ENCODE results near the gene ZDHHC9.
A peak's percentile ranks its signal among the peaks of the same experiment; 100 is the strongest.

Gene ZDHHC9

GRCh38 chrX:129786210-129786651 is 57.5 kb downstream of the ZDHHC9 start:
- no peak for DNase-seq (ENCODE audit: low read depth, low spot score)

GRCh38 chrX:129785160-129785947 is 58.3 kb downstream of the ZDHHC9 start:
- DNase-seq (ENCODE audit: low read depth, low spot score), result no peak

- no peak for DNase-seq (ENCODE audit: low read depth, low spot score)
Measured at GRCh38 chrX:129784371-129784770, 59.3 kb downstream of the ZDHHC9 start.

- no peak for DNase-seq (ENCODE audit: low read depth, low spot score)
Measured at GRCh38 chrX:129783291-129783713, 60.4 kb downstream of the ZDHHC9 start.

GRCh38 chrX:129782706-129783105 is 61.0 kb downstream of the ZDHHC9 start:
- no peak for DNase-seq (ENCODE audit: low read depth, low spot score)

GRCh38 chrX:129781680-129782495 is 61.8 kb downstream of the ZDHHC9 start:
- no peak for DNase-seq (ENCODE audit: low read depth, low spot score)

GRCh38 chrX:129781134-129781672 is 62.5 kb downstream of the ZDHHC9 start:
- DNase-seq (ENCODE audit: low read depth, low spot score), result peak; percentile 61

GRCh38 chrX:129780441-129781105 is 63.1 kb downstream of the ZDHHC9 start:
- no peak for DNase-seq (ENCODE audit: low read depth, low spot score)

GRCh38 chrX:129779747-129780146 is 63.9 kb downstream of the ZDHHC9 start, which contains the start of gene SASH3:
Gene SASH3 (plus strand): TSS chrX:129779949. CDS start chrX:129780098, 149 bp downstream.
- no peak for DNase-seq (ENCODE audit: low read depth, low spot score)

- no peak for DNase-seq (ENCODE audit: low read depth, low spot score)
Measured at GRCh38 chrX:129779086-129779672, 64.5 kb downstream of the ZDHHC9 start.

- DNase-seq (ENCODE audit: low read depth, low spot score), result peak; percentile 40
Measured at GRCh38 chrX:129777218-129778030, 66.3 kb downstream of the ZDHHC9 start.

- DNase-seq (ENCODE audit: low read depth, low spot score), result no peak
Measured at GRCh38 chrX:129773649-129774458, 69.8 kb downstream of the ZDHHC9 start.

- DNase-seq (ENCODE audit: low read depth, low spot score), result no peak
Measured at GRCh38 chrX:129772796-129773431, 70.8 kb downstream of the ZDHHC9 start.

- DNase-seq (ENCODE audit: low read depth, low spot score), result no peak
Measured at GRCh38 chrX:129771266-129771995, 72.3 kb downstream of the ZDHHC9 start.

GRCh38 chrX:129769467-129770154 is 74.1 kb downstream of the ZDHHC9 start:
- peak; percentile 56 for DNase-seq (ENCODE audit: low read depth, low spot score)

GRCh38 chrX:129768586-129769466 is 74.9 kb downstream of the ZDHHC9 start:
- no peak for DNase-seq (ENCODE audit: low read depth, low spot score)

GRCh38 chrX:129768186-129768585 is 75.5 kb downstream of the ZDHHC9 start:
- no peak for DNase-seq (ENCODE audit: low read depth, low spot score)
